SH-SY5Y (cell line): Measurements from ENCODE around the gene AZU1.

Source experiments
- GATA2 ChIP-seq: IDR thresholded peaks from 2 replicates; pipeline ENCODE4 v1.6.1; 2011; ENCODE audit warnings: mild to moderate bottlenecking, low read depth, low read length
- GATA3 ChIP-seq: IDR thresholded peaks from 2 replicates; pipeline ENCODE4 v1.6.1; 2011; ENCODE audit warnings: low read depth, mild to moderate bottlenecking, low read length, moderate library complexity

The AZU1 gene

DNA sequence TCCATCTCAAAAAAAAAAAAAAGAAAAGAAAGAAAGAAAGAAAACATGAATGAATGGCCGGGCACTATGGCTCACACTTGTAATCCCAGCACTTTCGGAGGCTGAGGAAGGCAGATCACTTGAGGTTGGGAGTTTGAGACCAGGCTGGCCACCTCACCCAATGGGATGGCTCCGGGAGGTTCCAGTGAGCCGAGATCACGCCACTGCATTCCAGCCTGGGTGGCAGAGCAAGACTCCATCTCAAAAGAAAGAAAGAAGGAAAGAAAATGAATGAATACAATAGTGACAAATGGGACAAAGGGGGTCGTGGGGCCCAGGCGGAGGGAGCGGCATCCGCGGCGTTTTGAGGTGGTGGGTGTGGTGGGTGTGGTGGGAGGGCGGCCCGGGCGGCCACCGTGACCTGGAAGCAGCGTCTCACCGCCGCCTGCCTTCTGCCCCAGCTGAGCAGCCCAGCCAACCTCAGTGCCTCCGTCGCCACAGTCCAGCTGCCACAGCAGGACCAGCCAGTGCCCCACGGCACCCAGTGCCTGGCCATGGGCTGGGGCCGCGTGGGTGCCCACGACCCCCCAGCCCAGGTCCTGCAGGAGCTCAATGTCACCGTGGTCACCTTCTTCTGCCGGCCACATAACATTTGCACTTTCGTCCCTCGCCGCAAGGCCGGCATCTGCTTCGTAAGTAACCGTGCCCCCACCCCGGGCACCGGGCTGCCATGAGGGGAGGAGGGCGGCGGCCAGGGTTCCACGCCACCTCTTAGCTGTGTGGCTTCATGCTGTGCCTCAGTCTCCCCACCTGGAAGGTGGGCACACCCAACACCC, 18.3 kb downstream of the AZU1 start:
- TF ChIP-seq GATA2, result no peak
- TF ChIP-seq GATA3, result no peak

DNA sequence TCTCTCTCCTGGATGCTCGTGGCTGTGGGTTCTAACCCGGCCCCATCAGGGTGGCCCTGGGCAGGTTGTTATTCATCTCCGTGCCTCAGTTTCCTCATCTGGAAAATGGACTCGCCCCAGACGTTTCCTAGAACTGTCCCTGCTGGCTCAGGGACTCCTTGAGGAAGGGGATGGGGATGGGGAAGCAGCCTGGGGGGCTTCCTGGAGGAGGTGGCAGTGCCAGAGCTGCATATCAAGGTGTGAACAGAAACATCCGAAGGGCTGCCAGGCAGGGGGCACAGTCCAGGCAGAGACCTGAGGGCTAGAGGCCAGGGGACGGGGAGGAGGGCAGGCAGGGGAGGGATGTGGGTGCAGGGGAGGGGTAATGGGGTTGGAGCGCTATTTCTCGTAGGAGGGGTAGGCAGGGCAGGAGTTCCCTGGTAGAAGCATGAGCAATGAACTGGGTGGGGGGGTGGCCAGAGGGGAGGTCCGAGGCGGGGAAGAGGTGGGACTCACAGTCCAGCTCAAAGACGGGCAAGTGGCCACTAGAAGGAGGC, 20.8 kb downstream of the AZU1 start:
- no peak for TF ChIP-seq GATA3
- TF ChIP-seq GATA2, result no peak

- peak; percentile 19; the same call in 1 of the 2 replicates for TF ChIP-seq GATA2
These were observed 21.6 kb downstream of the AZU1 start for GRCh38 chr19:849195-849594.

DNA sequence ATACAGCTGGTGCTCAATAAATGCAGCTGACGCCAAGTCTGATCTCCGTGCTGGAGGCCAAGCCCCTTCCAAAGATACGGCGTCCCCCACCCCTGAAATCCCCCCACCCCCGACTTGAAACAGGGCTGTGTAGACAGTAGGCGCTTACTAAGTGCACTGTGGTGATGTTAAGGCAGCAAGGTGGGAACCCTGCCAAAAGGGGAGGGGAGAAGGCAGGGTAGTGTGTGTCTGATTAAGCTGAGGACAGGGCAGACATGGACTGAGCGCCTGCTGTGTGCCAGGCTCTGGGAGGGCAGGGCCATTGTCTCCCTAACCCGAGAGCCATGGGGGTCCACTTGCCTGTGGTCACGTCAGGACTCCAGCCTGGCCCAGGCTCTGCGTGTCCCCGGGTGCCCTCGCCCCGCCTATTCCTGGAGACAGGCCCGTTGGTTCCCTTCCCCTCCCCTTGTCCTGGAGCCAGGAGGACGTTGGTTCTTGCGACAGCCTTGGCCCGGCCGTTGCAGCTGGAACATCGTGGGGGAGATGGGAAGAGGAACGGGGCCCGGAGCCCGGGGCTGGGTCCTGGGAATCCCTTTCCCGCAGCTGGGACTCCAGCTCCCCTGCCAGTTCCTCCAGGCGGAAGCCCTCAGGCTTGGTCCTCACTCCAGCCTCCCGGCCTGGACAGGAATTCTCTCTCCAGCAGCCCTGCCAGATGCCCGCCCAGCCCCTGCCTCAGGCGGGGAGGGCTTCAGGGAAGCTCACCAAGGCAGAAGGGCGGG, 22.8 kb downstream of the AZU1 start:
- TF ChIP-seq GATA3 (no peak), GATA2 (no peak)

- TF ChIP-seq GATA2 (no peak), GATA3 (no peak)
These were observed 23.3 kb downstream of the AZU1 start for GRCh38 chr19:850979-851335.

- TF ChIP-seq GATA2 (no peak), GATA3 (no peak)
These were observed 24.7 kb downstream of the AZU1 start, which contains the start of gene ELANE for GRCh38 chr19:852136-853013. Gene ELANE (plus strand): TSS chr19:852303. CDS start chr19:852329, 26 bp downstream.

- no peak for TF ChIP-seq GATA3
- no peak for TF ChIP-seq GATA2
These were observed 25.5 kb downstream of the AZU1 start for GRCh38 chr19:853014-853585.

DNA sequence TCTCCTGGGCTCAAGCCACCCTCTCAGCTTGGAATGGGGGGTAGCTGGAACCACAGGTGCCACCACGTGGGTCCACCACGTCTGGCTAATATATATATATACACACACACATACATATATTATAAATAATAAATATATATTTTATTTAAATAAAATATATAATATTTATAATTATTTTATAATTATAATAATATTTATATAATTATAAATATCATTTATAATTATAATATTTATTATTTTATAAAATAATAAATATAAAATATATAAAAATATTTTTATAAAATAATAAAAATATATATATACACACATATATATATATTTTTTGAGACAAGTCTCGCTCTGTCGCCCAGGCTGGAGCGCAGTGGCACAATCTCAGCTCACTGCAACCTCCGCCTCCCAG, 26.9 kb downstream of the AZU1 start:
- TF ChIP-seq GATA2 (no peak), GATA3 (no peak)

- TF ChIP-seq GATA2 (no peak), GATA3 (no peak)
These were observed 27.5 kb downstream of the AZU1 start for GRCh38 chr19:855142-855541.

- TF ChIP-seq GATA3 (no peak), GATA2 (no peak)
These were observed 28.0 kb downstream of the AZU1 start for GRCh38 chr19:855566-856120.

GRCh38 chr19:858284-858683, 30.6 kb downstream of the AZU1 start:
- TF ChIP-seq GATA2 (no peak), GATA3 (no peak)

GRCh38 chr19:858868-859843, 31.5 kb downstream of the AZU1 start, which contains the start of gene CFD:
Gene CFD (plus strand): TSS chr19:859664. CDS start chr19:859690, 26 bp downstream.
- TF ChIP-seq GATA2 (no peak), GATA3 (no peak)
